TTC549 (cell line): Measurements from ENCODE around the gene CBFB.
"Not testable (repeated sequence)": the region's sequence is repeated elsewhere in the genome, so short reads cannot be mapped to it uniquely, and the experiment has no call there.

Experiments used
- FAIRE-seq: peaks from 2 replicates; lab custom pipeline; 2012; peaks lifted over from hg19 to GRCh38; lab: Jason Lieb, UNC

Gene CBFB

GRCh38 chr16:67041520-67041919 lies 12.6 kb downstream of the CBFB start:
- not testable (repeated sequence) for FAIRE-seq

GRCh38 chr16:67043420-67043819 lies 14.5 kb downstream of the CBFB start:
- FAIRE-seq, result no peak

- no peak for FAIRE-seq
Observed at GRCh38 chr16:67050796-67051195, 21.8 kb downstream of the CBFB start.

GRCh38 chr16:67052399-67052798 lies 23.4 kb downstream of the CBFB start:
- no peak for FAIRE-seq

- no peak for FAIRE-seq
Observed at GRCh38 chr16:67053767-67054334, 24.9 kb downstream of the CBFB start.

- FAIRE-seq, result no peak
Observed at GRCh38 chr16:67054901-67055300, 26.0 kb downstream of the CBFB start.

- no peak for FAIRE-seq
Observed at GRCh38 chr16:67055712-67056487, 27.0 kb downstream of the CBFB start.

- no peak for FAIRE-seq
Observed at GRCh38 chr16:67063008-67063407, 34.1 kb downstream of the CBFB start.

GRCh38 chr16:67068212-67068753 lies 39.3 kb downstream of the CBFB start:
- FAIRE-seq, result no peak

GRCh38 chr16:67071476-67072048 lies 42.6 kb downstream of the CBFB start:
- FAIRE-seq, result no peak

- no peak for FAIRE-seq
Observed at GRCh38 chr16:67075331-67075730, 46.4 kb downstream of the CBFB start.

GRCh38 chr16:67077871-67078270 lies 48.9 kb downstream of the CBFB start:
- no peak for FAIRE-seq

- FAIRE-seq, result no peak
Observed at GRCh38 chr16:67082100-67082499, 53.2 kb downstream of the CBFB start.

- no peak for FAIRE-seq
Observed at GRCh38 chr16:67082891-67083290, 53.9 kb downstream of the CBFB start.

GRCh38 chr16:67084345-67085028 lies 55.5 kb downstream of the CBFB start:
- no peak for FAIRE-seq

- no peak for FAIRE-seq
Observed at GRCh38 chr16:67086822-67087221, 57.9 kb downstream of the CBFB start.

GRCh38 chr16:67087291-67087690 lies 58.3 kb downstream of the CBFB start:
- FAIRE-seq, result no peak

- FAIRE-seq, result no peak
Observed at GRCh38 chr16:67087803-67088202, 58.9 kb downstream of the CBFB start.

- no peak for FAIRE-seq
Observed at GRCh38 chr16:67088551-67088950, 59.6 kb downstream of the CBFB start.

GRCh38 chr16:67089101-67089500 lies 60.2 kb downstream of the CBFB start:
- no peak for FAIRE-seq

- FAIRE-seq, result no peak
Observed at GRCh38 chr16:67091906-67092566, 63.1 kb downstream of the CBFB start.

- FAIRE-seq, result no peak
Observed at GRCh38 chr16:67093098-67093726, 64.3 kb downstream of the CBFB start.
